GM12878 (cell line): ENCODE measurements around the gene HCCS. TPM values are rescaled to one million over a fixed set of nuclear protein-coding genes. Genes with fewer than 3 reads are reported as not detected.

Experiments
- ATAC-seq: fragments of 200-7000 bp; cut with Tn5 transposase; 3 replicates; pipeline ENCODE4 v1.9.1; 2020; ENCODE audit warnings: mild to moderate bottlenecking, moderate library complexity
- BruUV-seq: library from RNA; stranded (reverse); fragments of 400-500 nt; replicated peaks from 2 replicates; lab custom pipeline; 2021; lab: Mats Ljungman, UMichigan
- CTCF ChIA-PET: fragments of 300-600 bp; sonication (Branson Sonifier 250); formaldehyde crosslinking; extraction: SDS; loops from one replicate; lab custom pipeline; 2021; ENCODE audit warnings: inconsistent platforms; lab: Yijun Ruan, JAX
- POLR2A ChIA-PET: fragments of 350-600 bp; formaldehyde crosslinking; extraction: SDS; loops from one replicate; lab custom pipeline; 2021; ENCODE audit warnings: inconsistent platforms; lab: Charles Lee
- RAD21 ChIA-PET: fragments of 300-600 bp; sonication (Branson Sonifier 250); formaldehyde crosslinking; loops from one replicate; lab custom pipeline; 2023; ENCODE audit warnings: antibody characterized with exemption; ENCODE audit not compliant: unreplicated experiment; lab: Charles Lee
- SMC1A ChIA-PET: fragments of 300-600 bp; sonication (Branson Sonifier 250); formaldehyde crosslinking; loops from one replicate; lab custom pipeline; 2023; ENCODE audit not compliant: unreplicated experiment, uncharacterized antibody; lab: Charles Lee
- DNase-seq: peaks from one replicate; pipeline ENCODE4 v3.0.0-alpha.2; 2011; ENCODE audit warnings: low read depth, low spot score
- FAIRE-seq: peaks from 3 replicates; lab custom pipeline; 2011; peaks lifted over from hg19 to GRCh38; lab: Jason Lieb, UNC
- H2AFZ ChIP-seq: 2 replicates; pipeline ENCODE4 v1.6.0; 2011; ENCODE audit warnings: low read depth, low read length, control low read depth; ENCODE audit not compliant: control insufficient read depth
- H3K27ac ChIP-seq: 2 replicates; pipeline ENCODE4 v1.5.1; 2011; ENCODE audit warnings: control low read depth; ENCODE audit not compliant: control insufficient read depth, insufficient read depth
- H3K27me3 ChIP-seq, 2 experiments: replicated peaks in 1 of 2; 2 replicates each; pipeline versions ENCODE4 v1.6.0 to v1.6.1; 2011; ENCODE audit warnings: low read length in 1 of 2; ENCODE audit not compliant: control insufficient read depth in 2 of 2, insufficient read depth in 2 of 2
- H3K36me3 ChIP-seq, 2 experiments: 2 replicates each; pipeline ENCODE4 v1.5.1; 2011; ENCODE audit warnings: low read length in 1 of 2; ENCODE audit not compliant: control insufficient read depth in 2 of 2, insufficient read depth in 2 of 2
- H3K4me1 ChIP-seq: 2 replicates; pipeline ENCODE4 v1.6.1; 2011; ENCODE audit warnings: mild to moderate bottlenecking, low read length, moderate library complexity, mixed read lengths; ENCODE audit not compliant: control insufficient read depth, insufficient read depth
- H3K4me2 ChIP-seq: 2 replicates; pipeline ENCODE4 v1.6.0; 2011; ENCODE audit warnings: control low read depth; ENCODE audit not compliant: control insufficient read depth, insufficient read depth
- H3K4me3 ChIP-seq: fragments of 200-600 bp; sonication (generic); 2 replicates; pipeline ENCODE4 v1.5.1; 2016
- H3K79me2 ChIP-seq: 2 replicates; pipeline ENCODE4 v1.6.0; 2011; ENCODE audit warnings: low read length; ENCODE audit not compliant: control insufficient read depth, insufficient read depth
- H3K9ac ChIP-seq: 2 replicates; pipeline ENCODE4 v1.8.0; 2011; ENCODE audit warnings: low read length, control low read depth, mixed read lengths; ENCODE audit not compliant: control insufficient read depth, insufficient read depth
- H3K9me3 ChIP-seq: replicated peaks from 3 replicates; pipeline ENCODE4 v1.5.1; 2011; ENCODE audit warnings: mild to moderate bottlenecking, low read length; ENCODE audit not compliant: control insufficient read depth, insufficient read depth
- H4K20me1 ChIP-seq: 2 replicates; pipeline ENCODE4 v1.6.0; 2011; ENCODE audit not compliant: control insufficient read depth, insufficient read depth
- ATF7 ChIP-seq: fragments of 450-650 bp; IDR thresholded peaks from 2 replicates; pipeline ENCODE4 v1.6.1; 2016; ENCODE audit warnings: low read depth, mild to moderate bottlenecking
- BACH1 ChIP-seq: fragments of 450-650 bp; IDR thresholded peaks from 2 replicates; pipeline ENCODE4 v1.6.1; 2017; ENCODE audit warnings: mild to moderate bottlenecking, borderline replicate concordance
- CUX1 ChIP-seq: IDR thresholded peaks from 2 replicates; pipeline ENCODE4 v1.6.1; 2012; ENCODE audit warnings: improper control_type of control experiment, low read depth, low read length; ENCODE audit not compliant: insufficient replicate concordance
- DPF2 ChIP-seq: fragments of 450-650 bp; IDR thresholded peaks from 2 replicates; pipeline ENCODE4 v1.6.1; 2017; ENCODE audit warnings: mild to moderate bottlenecking
- IRF4 ChIP-seq: IDR thresholded peaks from 2 replicates; pipeline ENCODE4 v1.6.1; 2011; ENCODE audit warnings: low read depth, low read length
- MEF2A ChIP-seq: IDR thresholded peaks from 2 replicates; pipeline ENCODE4 v1.6.1; 2011; ENCODE audit warnings: low read depth, mild to moderate bottlenecking, low read length, moderate library complexity; ENCODE audit not compliant: insufficient read depth
- NBN ChIP-seq: fragments of 450-650 bp; IDR thresholded peaks from 2 replicates; pipeline ENCODE4 v1.6.1; 2016
- NRF1 ChIP-seq: conservative IDR thresholded peaks from 2 replicates; pipeline ENCODE4 v1.6.1; 2011; ENCODE audit warnings: mild to moderate bottlenecking, low read depth, low read length, improper control_type of control experiment
- POLR2AphosphoS2 ChIP-seq: IDR thresholded peaks from 2 replicates; pipeline ENCODE4 v1.6.1; 2011; ENCODE audit warnings: low read depth, mild to moderate bottlenecking, low read length, improper control_type of control experiment, moderate library complexity
- POLR2AphosphoS5 ChIP-seq: IDR thresholded peaks from 2 replicates; pipeline ENCODE4 v1.6.1; 2011; ENCODE audit warnings: mild to moderate bottlenecking, low read length, inconsistent platforms
- RAD21 ChIP-seq: IDR thresholded peaks from 2 replicates; pipeline ENCODE4 v1.6.1; 2011; ENCODE audit warnings: mild to moderate bottlenecking, low read depth, low read length, moderate library complexity; ENCODE audit not compliant: insufficient read depth
- RB1 ChIP-seq: fragments of 450-650 bp; formaldehyde crosslinking; IDR thresholded peaks from 2 replicates; pipeline ENCODE4 v1.6.1; 2017; ENCODE audit warnings: mild to moderate bottlenecking, borderline replicate concordance
- RUNX3 ChIP-seq: IDR thresholded peaks from 2 replicates; pipeline ENCODE4 v1.6.1; 2012; ENCODE audit warnings: low read length, inconsistent platforms
- ZBED1 ChIP-seq: IDR thresholded peaks from 2 replicates; pipeline ENCODE4 v1.6.1; 2016; ENCODE audit warnings: borderline replicate concordance
- ZBTB11 ChIP-seq: fragments of 450-650 bp; formaldehyde crosslinking; IDR thresholded peaks from 2 replicates; pipeline ENCODE4 v1.5.0; 2022; ENCODE audit warnings: mild to moderate bottlenecking, missing genetic modification characterization
- ZBTB33 ChIP-seq: fragments of 450-650 bp; IDR thresholded peaks from 2 replicates; pipeline ENCODE4 v1.6.1; 2017; ENCODE audit warnings: mild to moderate bottlenecking
- ZNF384 ChIP-seq: IDR thresholded peaks from 2 replicates; pipeline ENCODE4 v1.6.1; 2012; ENCODE audit warnings: low read depth, mild to moderate bottlenecking, low read length, improper control_type of control experiment, borderline replicate concordance
- WGBS: methylation state at CpG from one replicate; pipeline ENCODE4 v1.1.6; 2016; ENCODE audit warnings: low lambda C conversion rate; ENCODE audit not compliant: insufficient replicate concordance, insufficient coverage; ENCODE audit errors: missing lambda C conversion rate; 5-methylcytosine and 5-hydroxymethylcytosine counted together
- in situ Hi-C: fragments of 300-500 bp; cut with MboI; formaldehyde crosslinking; loops from 9 replicates; pipeline ENCODE4 v1.14.3; 2018; ENCODE audit warnings: mixed read lengths
- intact Hi-C: fragments of 100-400 bp; cut with micrococcal nuclease; formaldehyde crosslinking; loops from one replicate; pipeline ENCODE4 v1.14.2; 2022; ENCODE audit not compliant: unreplicated experiment
- polyA plus RNA-seq, 11 experiments: library from polyadenylated mRNA; depleted of rRNA in 4 of 11; unstranded in 6 of 11; stranded (reverse) in 5 of 11; fragments of >200 nt; fragmentation: Nextera tagmentation in 4 of 11; fragmentation: Illumina TruSeq in 1 of 11; extraction: Ambion mirVana in 4 of 11; extraction: Trizol in 1 of 11; gene quantifications; 1 replicate in 1 of 11; 2 replicates in 10 of 11; pipeline versions ENCODE4 v1.2.1 to v1.2.3, GENCODE V29; 2011 to 2016; ENCODE audit warnings: inconsistent platforms in 2 of 11, missing spikeins in 2 of 11, low read depth in 1 of 11
- total RNA-seq, 4 experiments: library from RNA; depleted of rRNA in 3 of 4; stranded (reverse); fragments of >200 nt in 3 of 4; fragmentation: Illumina TruSeq in 1 of 4; extraction: Trizol in 1 of 4; gene quantifications; 2 replicates each; pipeline versions ENCODE4 v1.2.1 to v1.2.3, GENCODE V29; 2013 to 2021

Gene HCCS
- total and polyA plus RNA-seq, 10 of the 15 experiments (the other 5 are each of a cell fraction or from before 2014, with no cell fraction given) = 11.8 to 69.6 (median 36.9) TPM

GRCh38 chrX:11159149-11159548, 48.0 kb downstream of the HCCS start:
- H4K20me1 ChIP-seq = no peaks in the 10 kb centered on the region
- no peaks in the 10 kb centered on the region for H3K27me3 ChIP-seq
- ChIA-PET RAD21 (no interaction called here), SMC1A (no interaction called here), CTCF (no interaction called here), POLR2A (no interaction called here)
- H3K27ac ChIP-seq = no peak overlapping the region
- no peak overlapping the region for H2AFZ ChIP-seq
- H3K4me1 ChIP-seq = no peaks in the 10 kb centered on the region
- H3K4me3 ChIP-seq = no peak overlapping the region
- no peak overlapping the region for H3K4me2 ChIP-seq
- TF ChIP-seq RUNX3 (no peak), DPF2 (no peak), POLR2AphosphoS5 (no peak), MEF2A (no peak), ATF7 (no peak), RB1 (no peak), NRF1 (no peak), NBN (no peak), ZBED1 (no peak), ZBTB33 (no peak), BACH1 (no peak), RAD21 (no peak), ZBTB11 (no peak), POLR2AphosphoS2 (no peak), IRF4 (no peak), CUX1 (no peak), ZNF384 (no peak)
- no peak for DNase-seq
- in situ Hi-C loops (no loop called here), intact Hi-C loops (no loop called here)
- ATAC-seq = no peak
- H3K79me2 ChIP-seq = no peaks in the 10 kb centered on the region
- H3K9me3 ChIP-seq = no peaks in the 10 kb centered on the region
- no peak for FAIRE-seq
- no TSS peak for BruUV-seq
- H3K9ac ChIP-seq = no peak overlapping the region
- 22% methylated on average over 1 of the region's 1 CpG for WGBS
- no peaks in the 10 kb centered on the region for H3K36me3 ChIP-seq
